ENCODE measurements around the gene CCDC86.

- TF ChIP-seq CTCF (IDR thresholded peaks at IDR 0.05) (no peak), POLR2A (IDR thresholded peaks at IDR 0.05) (no peak)
Observed at GRCh38 chr11:60809249-60809648, 32.7 kb upstream of the CCDC86 start.
